ENCODE data around the gene CDKN1C.

The CDKN1C gene

GRCh38 chr11:2834503-2835273 is 50.9 kb downstream of the CDKN1C start:
- no peak overlapping the region for H3K27ac ChIP-seq
- DNase-seq (ENCODE audit: low spot score), result no peak
- H3K4me3 ChIP-seq, result no peak overlapping the region
- no peak for TF ChIP-seq CTCF (IDR thresholded peaks at IDR 0.05)

- Histone ChIP-seq H3K4me3 (no peak overlapping the region), H3K27ac (no peak overlapping the region)
- no peak for TF ChIP-seq CTCF (IDR thresholded peaks at IDR 0.05)
- DNase-seq (ENCODE audit: low spot score), result no peak
These were observed 51.7 kb downstream of the CDKN1C start for GRCh38 chr11:2833716-2834502.
